Coronary artery (tissue), 2 donors: ENCODE results near the gene TM9SF1.
A peak's percentile ranks its signal among the peaks of the same experiment; 100 is the strongest.

Experiments used
- DNase-seq: peaks from one replicate; pipeline ENCODE4 v3.0.0-alpha.2; 2017; ENCODE audit warnings: low spot score
- H3K27ac ChIP-seq, 2 donors: fragments of 200-600 bp; sonication (generic); one replicate each; pipeline ENCODE4 v1.5.1; 2016 to 2019
- H3K4me3 ChIP-seq: fragments of 200-600 bp; sonication (generic); 2 replicates; pipeline ENCODE4 v1.5.1; 2016; ENCODE audit warnings: mild to moderate bottlenecking, moderate library complexity
- TF ChIP-seq, protein P1 (sequence below): fragments of 200-600 bp; sonication (generic); IDR thresholded peaks from one replicate; pipeline ENCODE4 v1.5.1; 2019; ENCODE audit warnings: antibody characterized with exemption

The TM9SF1 gene

DNA sequence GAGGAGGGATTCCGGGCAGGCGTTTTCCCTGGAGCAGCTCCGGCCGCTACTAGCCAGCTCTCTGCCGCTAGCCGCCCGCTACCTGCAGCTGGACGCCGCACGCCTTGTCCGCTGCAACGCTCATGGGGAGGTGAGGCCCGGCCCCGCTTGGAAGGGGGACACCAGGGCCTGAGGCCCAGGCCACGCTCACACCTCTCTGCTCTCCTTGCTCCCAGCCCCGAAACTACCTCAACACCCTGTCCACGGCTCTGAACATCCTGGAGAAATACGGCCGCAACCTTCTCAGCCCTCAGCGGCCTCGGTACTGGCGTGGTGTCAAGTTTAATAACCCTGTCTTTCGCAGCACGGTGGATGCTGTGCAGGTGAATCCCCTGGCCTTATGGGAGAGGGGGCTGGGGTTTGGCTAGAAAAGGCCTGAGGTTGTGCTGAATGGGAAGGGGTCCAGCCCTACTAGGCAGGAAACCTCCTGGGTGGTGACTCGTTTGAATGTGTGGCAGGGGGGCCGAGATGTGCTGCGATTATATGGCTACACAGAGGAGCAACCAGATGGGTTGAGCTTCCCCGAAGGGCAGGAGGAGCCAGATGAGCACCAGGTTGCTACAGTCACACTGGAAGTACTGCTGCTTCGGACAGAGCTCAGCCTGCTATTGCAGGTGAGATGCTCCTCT lies 47.3 kb downstream of the TM9SF1 start:
- peak overlapping the region; percentile 84 for H3K4me3 ChIP-seq
- DNase-seq: no peak
- H3K27ac ChIP-seq: peak overlapping the region; percentile 77 to 98
- TF ChIP-seq, protein P1, sequence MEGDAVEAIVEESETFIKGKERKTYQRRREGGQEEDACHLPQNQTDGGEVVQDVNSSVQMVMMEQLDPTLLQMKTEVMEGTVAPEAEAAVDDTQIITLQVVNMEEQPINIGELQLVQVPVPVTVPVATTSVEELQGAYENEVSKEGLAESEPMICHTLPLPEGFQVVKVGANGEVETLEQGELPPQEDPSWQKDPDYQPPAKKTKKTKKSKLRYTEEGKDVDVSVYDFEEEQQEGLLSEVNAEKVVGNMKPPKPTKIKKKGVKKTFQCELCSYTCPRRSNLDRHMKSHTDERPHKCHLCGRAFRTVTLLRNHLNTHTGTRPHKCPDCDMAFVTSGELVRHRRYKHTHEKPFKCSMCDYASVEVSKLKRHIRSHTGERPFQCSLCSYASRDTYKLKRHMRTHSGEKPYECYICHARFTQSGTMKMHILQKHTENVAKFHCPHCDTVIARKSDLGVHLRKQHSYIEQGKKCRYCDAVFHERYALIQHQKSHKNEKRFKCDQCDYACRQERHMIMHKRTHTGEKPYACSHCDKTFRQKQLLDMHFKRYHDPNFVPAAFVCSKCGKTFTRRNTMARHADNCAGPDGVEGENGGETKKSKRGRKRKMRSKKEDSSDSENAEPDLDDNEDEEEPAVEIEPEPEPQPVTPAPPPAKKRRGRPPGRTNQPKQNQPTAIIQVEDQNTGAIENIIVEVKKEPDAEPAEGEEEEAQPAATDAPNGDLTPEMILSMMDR: no peak

DNA sequence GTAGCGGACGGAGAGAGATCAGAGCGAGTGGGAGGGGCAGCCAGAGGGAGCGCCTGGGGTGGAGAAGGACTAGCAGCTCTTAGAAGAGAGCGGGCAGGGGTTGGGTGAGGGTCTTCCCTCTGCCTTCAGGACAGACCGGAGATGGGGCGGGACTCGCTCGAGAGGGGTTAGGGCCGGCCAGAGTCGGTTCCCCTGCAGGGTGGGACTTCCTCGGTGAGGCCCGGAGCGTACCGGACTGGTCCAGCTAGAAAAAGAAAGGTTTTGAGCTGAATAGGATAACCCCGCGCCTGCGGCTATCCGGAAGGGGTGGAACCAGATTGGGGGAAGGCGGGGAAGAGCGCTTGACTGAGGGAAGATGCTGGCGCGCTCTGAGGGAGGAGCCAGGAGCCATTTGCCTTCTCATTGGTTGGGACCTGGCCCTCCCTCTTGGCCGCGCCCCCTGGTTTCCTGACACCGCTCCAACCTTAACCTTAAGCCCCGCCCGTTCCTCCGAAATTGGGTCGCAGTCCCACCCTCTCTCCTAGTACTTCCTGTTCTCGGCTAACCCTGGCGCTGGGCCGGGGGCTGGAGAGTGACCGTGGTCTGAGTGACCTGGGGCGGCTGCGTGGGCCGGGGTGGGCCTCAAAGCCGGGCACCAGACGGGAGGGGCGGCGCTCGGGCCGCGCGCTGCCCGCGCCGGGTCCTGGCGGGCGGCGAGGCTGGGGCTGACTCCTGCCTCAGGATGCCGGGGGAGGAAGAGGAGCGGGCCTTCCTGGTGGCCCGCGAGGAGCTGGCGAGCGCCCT lies 48.1 kb downstream of the TM9SF1 start, which contains the start of gene RNF31:
TSS of gene RNF31 (plus strand) at position 521 of the 783 bp plus-strand sequence. CDS start at position 722, 201 bp downstream.
- H3K4me3 ChIP-seq: peak within 1 kb of the TSS; percentile 84
- TF ChIP-seq, protein P1: no peak
- peak; percentile 98 for DNase-seq
- H3K27ac ChIP-seq: peak within 1 kb of the TSS; percentile 77 to 98

DNA sequence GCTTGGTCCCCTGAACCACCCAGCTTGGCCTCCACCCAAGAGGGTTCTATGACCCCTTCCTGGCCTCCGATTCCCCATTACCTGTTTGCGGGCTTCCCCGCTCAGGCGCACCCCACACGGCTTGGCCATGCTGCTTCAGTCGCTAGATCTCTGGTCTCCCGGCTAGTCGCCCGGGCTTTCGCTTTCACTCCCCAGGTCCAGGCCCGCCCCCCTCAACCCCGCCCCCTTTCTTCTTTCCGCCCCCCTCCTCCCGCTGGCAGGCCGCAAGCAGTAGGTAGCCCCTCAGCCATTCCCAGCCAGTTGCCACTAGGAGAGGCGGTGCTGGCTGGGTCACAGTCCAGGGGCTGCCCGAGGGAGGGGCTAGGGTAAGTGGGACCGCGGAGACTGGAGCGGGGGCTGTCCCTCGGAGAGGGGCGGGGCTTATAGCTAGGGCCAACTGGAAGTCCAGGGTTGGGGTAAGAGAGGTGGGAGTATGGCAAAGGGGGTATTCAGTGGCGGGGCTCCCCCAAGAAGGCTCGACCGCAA lies 48.7 kb downstream of the TM9SF1 start, which contains the start of gene PSME2:
TSS of gene PSME2 (minus strand) at position 158 of the 525 bp plus-strand sequence. CDS start at position 129, 29 bp downstream.
- Histone ChIP-seq H3K27ac (peak within 1 kb of the TSS; percentile 77 to 98), H3K4me3 (peak within 1 kb of the TSS; percentile 84)
- TF ChIP-seq, protein P1: no peak
- DNase-seq: peak; percentile 98

- DNase-seq: no peak
- TF ChIP-seq, protein P1: no peak
- peak overlapping the region; percentile 84 for H3K4me3 ChIP-seq
- H3K27ac ChIP-seq: peak overlapping the region; percentile 77 to 98
Measured at GRCh38 chr14:24145690-24146452, 49.4 kb downstream of the TM9SF1 start.

DNA sequence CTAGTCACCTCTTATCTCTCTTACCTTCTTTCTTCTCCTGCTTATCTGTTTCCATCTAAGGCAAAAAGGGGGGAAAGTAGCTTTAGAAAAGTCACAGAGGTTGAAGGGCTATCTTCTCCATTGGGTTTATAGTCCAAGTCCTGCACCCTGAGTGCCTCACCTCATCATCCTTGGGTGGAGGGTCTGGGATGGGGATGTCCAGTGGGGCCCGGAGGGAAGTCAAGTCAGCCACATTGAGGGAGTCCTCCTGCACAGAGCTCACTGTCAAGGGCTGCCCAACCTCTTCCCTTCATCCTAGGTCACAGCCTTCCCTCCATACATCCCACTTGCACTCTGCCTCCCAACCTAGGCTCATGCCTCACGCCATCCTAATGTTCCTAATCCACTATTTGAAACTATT lies 50.0 kb downstream of the TM9SF1 start:
- no peak overlapping the region for H3K4me3 ChIP-seq
- no peak for DNase-seq
- TF ChIP-seq, protein P1: no peak
- H3K27ac ChIP-seq: peak overlapping the region in 1 of 2 donors; percentile 98

GRCh38 chr14:24144451-24144850 lies 50.8 kb downstream of the TM9SF1 start:
- H3K27ac ChIP-seq: no peak overlapping the region
- TF ChIP-seq, protein P1: no peak
- H3K4me3 ChIP-seq: no peak overlapping the region
- DNase-seq: no peak
